Fibroblast of gingiva (primary cell): ENCODE measurements around the gene FNDC8.
A peak's percentile ranks its signal among the peaks of the same experiment; 100 is the strongest.
"Not testable (repeated sequence)": the region's sequence is repeated elsewhere in the genome, so short reads cannot be mapped to it uniquely, and the experiment has no call there.

Source experiments
- DNase-seq: peaks from one replicate; pipeline ENCODE4 v3.0.0-alpha.2; 2011; ENCODE audit warnings: low read depth

FNDC8 gene

GRCh38 chr17:35095741-35096140 is 25.7 kb upstream of the FNDC8 start:
- DNase-seq: peak; percentile 71

DNA sequence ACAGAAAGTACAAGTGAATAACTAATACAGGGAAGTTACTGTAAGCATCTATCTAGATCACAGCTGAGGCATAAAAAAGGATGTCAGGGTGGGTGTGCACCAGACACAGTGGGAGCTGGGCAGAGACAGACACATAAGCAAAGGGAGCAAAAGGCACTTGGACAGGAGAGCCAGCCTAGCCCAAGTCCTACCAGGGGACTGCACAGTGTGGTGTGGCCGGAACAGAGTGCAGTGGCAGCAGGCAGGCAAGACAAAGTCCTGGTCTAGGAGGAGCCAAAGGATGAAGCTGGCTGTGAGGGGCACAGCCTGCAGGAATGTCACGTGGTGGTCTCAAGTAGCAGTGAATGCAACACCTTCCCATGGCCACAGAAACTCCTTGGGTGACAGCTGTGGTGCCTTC is 23.6 kb upstream of the FNDC8 start:
- no peak for DNase-seq

- DNase-seq: no peak
Measured at GRCh38 chr17:35099908-35100307, 21.5 kb upstream of the FNDC8 start.

- DNase-seq: no peak
Measured at GRCh38 chr17:35101036-35101435, 20.4 kb upstream of the FNDC8 start.

DNA sequence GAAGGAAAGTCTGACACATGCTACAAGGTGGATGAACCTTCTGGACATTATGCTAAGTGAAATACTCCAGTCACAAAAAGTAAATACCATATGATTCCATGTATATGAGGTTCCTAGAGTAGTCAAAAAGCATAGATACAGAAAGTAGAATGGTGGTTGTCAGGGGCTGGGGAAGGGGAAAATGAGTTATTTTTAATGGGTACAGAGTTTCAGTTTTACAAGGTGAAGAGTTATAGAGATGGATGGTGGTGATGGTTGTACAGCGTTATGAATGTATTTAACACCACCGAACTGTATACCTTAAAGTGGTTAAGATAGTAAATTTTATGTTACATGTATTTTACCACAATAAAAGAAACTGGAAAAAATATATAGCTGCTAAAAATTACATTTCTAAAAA is 19.7 kb upstream of the FNDC8 start:
- DNase-seq: no peak

DNA sequence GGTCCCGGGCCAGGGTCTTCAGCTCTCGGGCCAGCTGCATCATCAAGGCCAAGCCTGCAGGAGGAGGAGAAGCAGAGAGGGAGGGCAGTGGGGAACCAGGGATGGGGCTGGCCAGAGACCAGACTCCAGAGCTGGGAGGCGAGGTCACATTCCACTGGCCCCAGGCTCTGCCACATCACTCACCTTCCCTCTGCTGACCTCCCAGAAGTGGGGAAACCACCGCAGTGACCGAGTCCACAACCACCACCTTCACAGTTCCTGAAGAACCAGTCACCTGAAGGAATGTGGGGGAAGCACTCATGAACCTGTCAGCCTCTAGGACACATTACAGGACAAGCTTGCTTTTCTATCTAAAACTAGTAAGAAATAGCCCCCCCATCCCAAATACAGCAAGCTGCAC is 18.1 kb upstream of the FNDC8 start:
- DNase-seq: no peak

DNA sequence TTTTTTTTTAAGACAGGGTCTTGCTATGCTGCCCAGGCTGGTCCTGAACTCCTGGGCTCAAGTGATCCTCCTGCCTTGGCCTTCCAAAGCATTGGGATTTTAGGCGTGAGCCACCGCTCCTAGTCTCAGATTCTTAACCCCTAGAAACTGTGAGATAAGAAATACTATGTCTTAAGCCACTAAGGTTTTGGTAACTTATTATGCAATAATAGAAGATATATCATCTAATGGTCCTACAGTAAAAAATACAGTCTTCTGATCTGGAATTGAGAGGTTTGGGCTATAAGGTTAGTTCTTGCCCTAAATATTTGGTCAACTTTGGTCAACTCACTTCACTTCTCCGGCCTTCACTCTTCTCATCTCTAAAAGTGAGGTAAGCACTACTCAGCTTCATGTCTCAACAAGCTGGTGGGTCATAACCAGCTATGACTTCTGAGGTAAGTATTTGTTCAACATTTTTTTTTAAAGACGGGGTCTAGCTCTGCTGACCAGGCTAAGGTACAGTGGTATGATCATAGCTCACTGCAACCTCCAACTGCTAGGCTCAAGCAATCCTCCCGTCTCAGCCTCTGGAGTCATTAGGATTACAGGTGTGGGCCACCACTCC is 16.5 kb upstream of the FNDC8 start:
- no peak for DNase-seq

DNA sequence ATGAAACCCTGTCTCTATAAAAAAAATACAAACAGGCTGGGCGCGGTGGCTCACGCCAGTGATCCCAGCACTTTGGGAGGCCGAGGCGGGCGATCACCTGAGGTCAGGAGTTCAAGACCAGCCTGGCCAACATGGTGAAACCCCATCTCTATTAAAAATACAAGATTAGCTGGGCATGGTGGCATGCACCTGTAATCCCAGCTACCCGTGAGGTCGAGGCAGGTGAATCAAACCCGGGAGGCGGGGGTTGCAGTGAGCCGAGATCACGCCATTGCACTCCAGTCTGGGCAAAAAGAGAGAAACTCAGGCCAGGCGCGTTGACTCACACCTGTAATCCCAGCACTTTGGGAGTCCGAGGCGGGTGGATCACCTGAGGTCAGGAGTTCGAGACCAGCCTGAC is 10.6 kb upstream of the FNDC8 start:
- DNase-seq: not testable (repeated sequence)

DNA sequence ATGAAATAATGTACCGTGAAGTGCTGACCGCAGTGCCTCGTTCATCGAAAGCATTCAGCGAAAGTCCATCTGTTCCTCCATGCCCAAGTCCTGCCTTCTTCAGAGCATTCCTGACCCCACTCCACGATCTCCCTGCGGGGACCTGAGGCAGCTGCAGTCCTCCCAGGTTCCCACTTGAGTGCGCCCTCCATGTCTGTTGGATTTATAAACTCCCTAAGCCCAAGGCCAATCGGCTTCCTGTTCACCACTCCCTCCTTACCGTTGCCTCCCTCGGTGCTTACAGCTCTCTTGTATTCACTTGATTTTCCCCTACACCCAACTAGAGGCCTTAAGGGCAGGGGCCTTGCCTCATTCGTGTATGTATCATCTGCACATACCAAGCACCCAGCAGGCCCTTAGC is 4.6 kb upstream of the FNDC8 start:
- no peak for DNase-seq

DNA sequence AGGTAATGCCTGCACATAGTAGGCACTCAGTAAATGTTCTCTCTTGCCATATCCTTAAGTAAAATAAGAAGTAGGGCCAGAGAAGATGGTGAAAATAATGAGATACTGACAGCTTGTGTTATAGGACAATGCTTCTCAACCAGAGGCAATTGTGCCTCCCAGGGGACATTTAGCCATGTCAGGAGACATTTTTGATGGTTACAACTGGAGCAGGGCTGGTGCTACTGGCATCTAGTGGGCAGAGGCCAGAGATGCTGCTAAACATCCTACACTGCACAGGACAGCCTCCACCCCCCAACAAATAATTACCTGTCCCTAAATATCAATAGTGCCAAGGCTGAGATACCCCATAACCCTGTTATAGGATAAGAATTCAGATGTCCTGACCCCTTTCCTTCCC is 3.4 kb upstream of the FNDC8 start:
- peak; percentile 50 for DNase-seq

DNA sequence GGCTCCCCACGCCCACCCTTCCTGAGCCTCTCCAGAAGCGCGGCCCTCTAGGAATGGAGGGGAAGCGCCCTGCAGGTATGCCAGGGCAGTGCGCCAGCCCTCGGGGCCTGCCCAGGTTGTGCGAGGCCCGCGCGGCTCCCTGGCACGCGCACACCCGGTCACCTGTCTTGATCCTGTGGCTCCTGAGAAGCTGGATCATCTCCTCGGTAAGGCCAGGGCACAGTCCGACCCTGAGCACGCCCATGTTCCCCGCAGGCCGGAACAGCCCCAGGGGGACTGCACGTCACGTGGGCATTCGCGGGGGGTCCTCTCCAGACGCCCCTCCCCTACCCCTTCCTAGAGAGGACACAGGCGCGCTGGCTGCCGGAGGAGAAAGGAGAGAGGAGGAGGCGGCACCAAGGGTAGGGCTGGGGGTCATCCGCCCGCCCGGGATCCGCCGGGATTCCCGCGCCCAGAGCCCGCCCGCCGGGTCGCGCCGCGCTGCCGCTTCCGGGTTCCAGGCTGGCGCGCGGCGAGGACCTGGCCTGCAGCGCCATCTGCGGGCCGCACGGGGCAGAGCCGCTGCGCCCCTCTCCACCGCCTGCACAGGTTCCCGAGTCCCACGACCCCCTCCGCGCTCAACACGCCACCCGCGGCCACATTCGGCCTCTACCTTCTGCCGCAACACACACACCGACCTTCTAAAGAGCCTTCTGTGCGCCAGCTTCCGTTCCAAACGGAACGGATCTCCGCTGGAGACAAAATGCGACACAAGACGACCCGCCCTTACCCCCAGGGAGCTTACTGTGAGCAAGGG is 1.8 kb upstream of the FNDC8 start, which contains the start of gene RAD51D:
RAD51D (minus strand) TSS at position 491 of the 796 bp plus-strand sequence; CDS start at position 244, 247 bp downstream.
- peak; percentile 60 for DNase-seq

GRCh38 chr17:35127751-35128514 is 6.5 kb downstream of the FNDC8 start:
- peak; percentile 94 for DNase-seq

DNA sequence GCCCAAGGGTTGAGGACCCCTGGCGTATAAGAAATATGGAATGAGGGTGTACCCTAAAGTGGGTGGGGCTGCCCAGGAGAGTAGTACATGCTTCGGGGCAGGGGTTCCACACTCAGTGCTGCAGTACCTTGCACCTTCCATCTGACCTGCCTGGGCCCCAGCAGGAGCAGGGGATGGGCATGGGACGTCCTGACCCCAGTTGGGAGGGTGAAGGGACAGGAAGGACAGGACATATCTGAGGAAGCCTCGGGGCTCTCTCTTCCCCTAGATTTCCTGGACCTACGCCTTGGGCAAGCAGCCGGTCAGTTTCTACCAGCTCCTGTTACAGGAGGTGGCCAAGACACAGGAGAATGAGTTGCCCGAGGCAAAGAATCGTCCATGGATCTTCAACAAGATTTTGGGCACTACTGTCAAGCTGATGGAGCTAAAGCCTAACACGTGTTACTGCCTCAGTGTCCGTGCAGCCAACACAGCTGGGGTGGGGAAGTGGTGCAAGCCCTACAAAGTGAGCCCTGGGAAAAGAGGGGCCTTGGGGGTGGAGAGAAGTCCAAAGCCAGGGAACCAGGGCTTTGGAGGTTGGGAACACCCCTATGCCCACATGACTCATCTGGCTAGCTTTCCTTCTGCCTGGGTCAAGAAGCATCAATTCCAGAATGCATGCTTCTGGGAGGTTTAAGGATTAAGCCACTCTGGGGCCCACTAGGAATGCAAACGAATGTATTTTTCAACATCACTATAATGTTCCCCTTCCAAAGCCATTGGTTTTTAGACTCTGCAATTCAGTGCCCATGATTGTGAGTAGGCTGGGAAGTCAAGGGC is 7.9 kb downstream of the FNDC8 start:
- DNase-seq: peak; percentile 62

DNA sequence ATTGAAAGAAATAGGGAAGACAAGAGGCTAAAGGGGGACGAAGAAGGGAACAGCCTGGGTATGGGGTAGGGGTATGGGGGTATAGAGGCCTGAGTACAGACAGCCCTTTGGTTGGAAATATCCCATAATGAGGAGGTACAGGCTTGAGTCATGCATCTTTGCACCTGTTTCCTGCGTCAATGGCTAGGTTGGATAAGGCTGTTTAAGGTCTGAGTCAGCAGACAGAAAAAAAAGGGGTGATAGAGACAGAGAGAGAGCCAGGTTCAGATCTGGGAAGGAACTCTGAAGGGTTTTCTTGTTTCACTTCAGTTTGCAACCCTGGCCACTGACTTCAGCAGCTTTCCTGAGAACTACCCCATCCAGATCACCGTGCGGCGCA is 8.5 kb downstream of the FNDC8 start:
- DNase-seq: no peak

GRCh38 chr17:35130392-35130791 is 9.0 kb downstream of the FNDC8 start:
- no peak for DNase-seq

- no peak for DNase-seq
Measured at GRCh38 chr17:35132099-35132498, 10.7 kb downstream of the FNDC8 start.

DNA sequence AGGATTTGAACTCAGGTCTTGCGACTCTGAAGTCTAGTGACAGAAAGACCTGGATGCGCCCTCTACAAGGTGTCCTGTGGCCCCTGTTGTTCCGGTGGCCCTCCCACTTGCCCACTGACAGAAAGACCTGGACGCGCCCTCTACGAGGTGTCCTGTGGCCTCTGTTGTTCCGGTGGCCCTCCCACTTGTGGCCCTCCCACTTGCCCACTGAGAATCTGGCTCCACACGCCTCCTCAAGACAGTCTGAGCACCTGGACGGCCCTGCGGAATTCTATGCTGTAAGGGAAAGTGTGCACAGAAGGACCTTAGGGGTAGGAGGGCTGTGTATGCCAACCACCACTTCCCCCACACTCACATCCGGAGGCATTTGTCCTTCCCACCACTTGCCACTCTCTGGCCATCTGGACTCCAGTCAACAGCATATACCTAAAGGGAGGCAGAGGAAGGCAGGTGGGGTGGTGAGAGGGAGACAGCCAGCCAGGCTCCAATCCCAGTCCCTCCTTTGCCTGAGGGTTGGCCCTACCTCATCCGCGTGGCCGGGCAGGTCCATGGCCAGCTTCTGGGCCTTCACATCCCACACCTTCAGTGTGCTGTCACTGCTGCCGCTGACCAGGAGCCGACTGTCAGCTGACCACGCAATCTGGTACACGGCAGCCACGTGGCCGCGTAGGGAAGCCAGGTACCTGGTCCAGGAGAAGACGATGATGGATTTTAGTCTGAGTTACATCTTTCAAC is 11.6 kb downstream of the FNDC8 start:
- no peak for DNase-seq

DNA sequence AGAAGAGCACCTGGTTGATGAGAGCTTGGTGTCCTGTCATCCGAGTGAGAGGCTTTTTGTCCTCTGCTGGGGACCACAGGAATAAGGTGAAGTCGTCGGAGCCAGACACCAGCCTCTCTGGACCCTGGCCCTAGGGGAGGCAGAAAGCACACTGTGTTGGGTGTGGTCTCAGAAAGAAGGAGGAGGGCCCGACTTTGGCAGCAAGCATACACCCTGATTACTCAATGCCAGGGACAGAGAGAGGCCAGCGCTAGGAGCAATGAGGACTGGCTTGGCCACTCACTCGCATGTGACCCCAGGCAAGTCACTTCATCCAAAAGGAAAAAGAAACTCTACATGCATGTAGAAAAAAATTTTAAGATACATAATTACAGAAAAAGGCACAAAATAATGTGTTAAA is 13.9 kb downstream of the FNDC8 start:
- DNase-seq: no peak

DNA sequence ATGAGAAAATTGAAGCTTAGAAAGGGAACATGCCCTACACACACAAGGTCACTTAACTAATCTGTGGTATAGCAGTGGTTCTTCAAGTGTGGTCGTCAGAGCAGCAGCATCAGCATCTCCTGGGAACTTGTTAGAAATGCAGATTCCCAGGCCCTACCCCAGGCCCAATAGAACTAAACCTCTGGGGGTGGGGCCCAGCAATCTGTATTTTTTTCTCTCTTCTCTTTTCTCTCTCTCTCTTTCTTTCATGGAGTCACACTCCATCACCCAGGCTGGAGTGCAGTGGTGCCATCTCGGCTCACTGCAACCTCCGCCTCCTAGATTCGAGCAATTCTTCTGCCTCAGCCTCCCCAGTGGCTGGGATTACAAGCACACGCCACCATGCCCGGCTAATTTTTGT is 16.8 kb downstream of the FNDC8 start:
- no peak for DNase-seq

GRCh38 chr17:35141681-35142466 is 20.5 kb downstream of the FNDC8 start, which contains the start of gene NLE1:
Gene NLE1, minus strand, starts transcription at chr17:35142303. Its CDS starts 28 bp downstream, at chr17:35142275.
- peak; percentile 84 for DNase-seq

DNA sequence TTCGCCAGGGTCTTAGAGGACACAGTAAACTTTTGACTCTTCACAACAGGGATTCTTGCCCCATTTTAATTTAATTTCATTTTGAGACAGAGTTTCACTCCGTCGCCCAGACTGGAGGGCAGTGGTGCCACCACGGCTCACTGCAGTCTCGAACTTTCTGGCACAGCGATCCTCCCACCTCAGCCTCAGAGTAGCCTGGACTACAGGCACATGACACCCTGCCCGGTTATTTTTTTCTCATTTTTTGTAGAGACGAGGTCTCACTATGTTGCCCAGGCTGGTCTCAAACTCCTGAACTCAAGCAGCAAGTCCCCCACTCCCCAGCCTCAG is 21.0 kb downstream of the FNDC8 start:
- DNase-seq: no peak
